SK-N-SH (cell line): ENCODE data around the gene DOCK4. TPM values are rescaled to one million over a fixed set of nuclear protein-coding genes. Genes with fewer than 3 reads are reported as not detected.

Experiments used
- CTCF ChIA-PET: fragments of 300-600, 350-600 bp; formaldehyde crosslinking; extraction: SDS; loops from one replicate; lab custom pipeline; 2021; lab: Yijun Ruan, JAX
- POLR2A ChIA-PET: fragments of 350-600 bp; sonication (Branson Sonifier 250); formaldehyde crosslinking; extraction: SDS; loops from one replicate; lab custom pipeline; 2020; ENCODE audit warnings: antibody characterized with exemption, inconsistent platforms; lab: Yijun Ruan, JAX
- DNase-seq: peaks from one replicate; pipeline ENCODE4 v3.0.0; 2012
- H2AFZ ChIP-seq: fragments of 200-600 bp; sonication (generic); 2 replicates; pipeline ENCODE4 v1.8.1; 2016; ENCODE audit warnings: antibody characterized with exemption, mild to moderate bottlenecking, low read depth
- H3F3A ChIP-seq: fragments of 200-600 bp; sonication (generic); replicated peaks from 2 replicates; pipeline ENCODE3; 2016; ENCODE audit warnings: antibody characterized with exemption, mild to moderate bottlenecking; ENCODE audit not compliant: insufficient read depth
- H3K27ac ChIP-seq, 2 experiments: fragments of 200-500 bp in 1 of 2; fragments of 200-600 bp in 1 of 2; sonication (Bioruptor generic) in 1 of 2; sonication (generic), shearing (Covaris generic) in 1 of 2; 2 replicates each; pipeline versions ENCODE4 v1.5.1 to v1.6.1; 2014 to 2016; ENCODE audit warnings: low read depth in 2 of 2, inconsistent platforms in 1 of 2, low read length in 1 of 2, mild to moderate bottlenecking in 1 of 2, mixed read lengths in 1 of 2
- H3K27me3 ChIP-seq: fragments of 200-600 bp; sonication (generic), shearing (Covaris generic); 2 replicates; pipeline ENCODE4 v1.6.1; 2016; ENCODE audit warnings: mixed run types; ENCODE audit not compliant: insufficient read depth
- H3K36me3 ChIP-seq, 2 experiments: fragments of 200-500 bp in 1 of 2; fragments of 200-600 bp in 1 of 2; sonication (Bioruptor generic) in 1 of 2; sonication (generic) in 1 of 2; replicated peaks in 1 of 2; 2 replicates each; pipeline versions ENCODE3 to v1.5.1; 2014 to 2016; ENCODE audit warnings: low read length in 1 of 2, mild to moderate bottlenecking in 1 of 2; ENCODE audit not compliant: insufficient read depth in 2 of 2, control insufficient read depth in 1 of 2
- H3K4me1 ChIP-seq, 2 experiments: fragments of 200-500 bp in 1 of 2; fragments of 200-600 bp in 1 of 2; sonication (Bioruptor generic) in 1 of 2; sonication (generic), shearing (Covaris generic) in 1 of 2; 2 replicates each; pipeline versions ENCODE4 v1.5.1 to v1.6.1; 2014 to 2016; ENCODE audit warnings: low read depth in 1 of 2, low read length in 1 of 2, mixed run types in 1 of 2; ENCODE audit not compliant: insufficient read depth in 2 of 2, control insufficient read depth in 1 of 2
- H3K4me2 ChIP-seq: fragments of 200-600 bp; sonication (generic), shearing (Covaris generic); 2 replicates; pipeline ENCODE4 v1.6.1; 2017; ENCODE audit warnings: mixed run types
- H3K4me3 ChIP-seq, 2 experiments: fragments of 200-500 bp in 1 of 2; fragments of 200-600 bp in 1 of 2; sonication (Bioruptor generic) in 1 of 2; sonication (generic), shearing (Covaris generic) in 1 of 2; 2 replicates each; pipeline versions ENCODE4 v1.5.1 to v1.8.1; 2014 to 2016; ENCODE audit warnings: low read depth in 2 of 2, inconsistent platforms in 1 of 2, low read length in 1 of 2, mild to moderate bottlenecking in 1 of 2, mixed read lengths in 1 of 2, moderate library complexity in 1 of 2
- H3K79me2 ChIP-seq: fragments of 200-600 bp; sonication (generic); 2 replicates; pipeline ENCODE4 v1.8.1; 2017; ENCODE audit warnings: mild to moderate bottlenecking; ENCODE audit not compliant: insufficient read depth
- H3K9ac ChIP-seq: fragments of 200-600 bp; sonication (generic); 2 replicates; pipeline ENCODE4 v1.6.1; 2017; ENCODE audit warnings: mixed run types
- H3K9me2 ChIP-seq: fragments of 200-600 bp; sonication (generic); 2 replicates; pipeline ENCODE4 v1.6.1; 2017; ENCODE audit warnings: mixed run types
- H3K9me3 ChIP-seq: fragments of 200-600 bp; sonication (generic); 2 replicates; pipeline ENCODE4 v1.6.1; 2017; ENCODE audit warnings: mixed run types, mild to moderate bottlenecking, moderate library complexity
- H4K20me1 ChIP-seq: fragments of 200-600 bp; sonication (generic); 2 replicates; pipeline ENCODE4 v1.6.1; 2017; ENCODE audit warnings: mild to moderate bottlenecking, mixed run types; ENCODE audit not compliant: insufficient read depth
- CHD2 ChIP-seq: fragments of 150-350 bp; IDR thresholded peaks from 2 replicates; pipeline ENCODE4 v1.6.1; 2018; ENCODE audit warnings: low read length; ENCODE audit not compliant: partially characterized antibody
- CTCF ChIP-seq: fragments of 200-600 bp; sonication (generic); IDR thresholded peaks from 2 replicates; pipeline ENCODE4 v1.6.1; 2017; ENCODE audit warnings: antibody characterized with exemption, mild to moderate bottlenecking, moderate library complexity
- EP300 ChIP-seq, 2 experiments: IDR thresholded peaks; 2 replicates each; pipeline versions ENCODE4 v1.4.0 to v1.6.1; 2012; ENCODE audit warnings: borderline replicate concordance in 1 of 2, low read depth in 1 of 2, low read length in 1 of 2
- IRF3 ChIP-seq: fragments of 150-350 bp; IDR thresholded peaks from 2 replicates; pipeline ENCODE4 v1.6.1; 2016; ENCODE audit warnings: mild to moderate bottlenecking, low read depth, low read length
- JUND ChIP-seq: IDR thresholded peaks from 2 replicates; pipeline ENCODE4 v1.4.0; 2012
- MXI1 ChIP-seq: IDR thresholded peaks from 2 replicates; pipeline ENCODE4 v1.6.1; 2012; ENCODE audit warnings: mild to moderate bottlenecking, low read depth, low read length, improper control_type of control experiment
- NRF1 ChIP-seq: IDR thresholded peaks from 2 replicates; pipeline ENCODE4 v1.6.1; 2012; ENCODE audit warnings: low read depth, mild to moderate bottlenecking, low read length
- PBX3 ChIP-seq: IDR thresholded peaks from 2 replicates; pipeline ENCODE4; 2012
- RAD21 ChIP-seq: IDR thresholded peaks from 2 replicates; pipeline ENCODE4 v1.6.1; 2012; ENCODE audit warnings: mild to moderate bottlenecking, low read length
- SIN3A ChIP-seq: IDR thresholded peaks from 2 replicates; pipeline ENCODE4 v1.6.1; 2012; ENCODE audit warnings: low read depth, mild to moderate bottlenecking, low read length, moderate library complexity, borderline replicate concordance
- SMC3 ChIP-seq: IDR thresholded peaks from 2 replicates; pipeline ENCODE4 v1.6.1; 2012; ENCODE audit warnings: low read depth, low read length, improper control_type of control experiment
- TAF1 ChIP-seq: IDR thresholded peaks from 2 replicates; pipeline ENCODE4 v1.6.1; 2012; ENCODE audit warnings: low read depth, mild to moderate bottlenecking, low read length, moderate library complexity, borderline replicate concordance
- TCF12 ChIP-seq: IDR thresholded peaks from 2 replicates; pipeline ENCODE4 v1.4.0; 2012
- WGBS: methylation state at CpG from one replicate; pipeline ENCODE4 v1.1.6; 2017; ENCODE audit warnings: low lambda C conversion rate; 5-methylcytosine and 5-hydroxymethylcytosine counted together
- polyA plus RNA-seq, 3 experiments: library from polyadenylated mRNA; depleted of rRNA; stranded (reverse); fragments of >200 nt; gene quantifications; 2 replicates each; pipeline ENCODE4 v1.2.3, GENCODE V29; 2012
- TF ChIP-seq, protein P1 (sequence below): IDR thresholded peaks from 2 replicates; pipeline ENCODE4 v1.4.0; 2012; ENCODE audit warnings: low read depth
- TF ChIP-seq, protein P2 (sequence below): IDR thresholded peaks from 2 replicates; pipeline ENCODE4 v1.4.0; 2012; ENCODE audit warnings: low read depth, borderline replicate concordance

The DOCK4 gene
- polyA plus RNA-seq, 1 of the 3 experiments (the other 2 are of a cell fraction): 8.5 TPM

- TF ChIP-seq, protein P1, sequence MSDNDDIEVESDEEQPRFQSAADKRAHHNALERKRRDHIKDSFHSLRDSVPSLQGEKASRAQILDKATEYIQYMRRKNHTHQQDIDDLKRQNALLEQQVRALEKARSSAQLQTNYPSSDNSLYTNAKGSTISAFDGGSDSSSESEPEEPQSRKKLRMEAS: no peak
- TF ChIP-seq CHD2 (no peak), TAF1 (no peak)
Observed at GRCh38 chr7:111753968-111754367, 452.2 kb downstream of the DOCK4 start (continued).

DNA sequence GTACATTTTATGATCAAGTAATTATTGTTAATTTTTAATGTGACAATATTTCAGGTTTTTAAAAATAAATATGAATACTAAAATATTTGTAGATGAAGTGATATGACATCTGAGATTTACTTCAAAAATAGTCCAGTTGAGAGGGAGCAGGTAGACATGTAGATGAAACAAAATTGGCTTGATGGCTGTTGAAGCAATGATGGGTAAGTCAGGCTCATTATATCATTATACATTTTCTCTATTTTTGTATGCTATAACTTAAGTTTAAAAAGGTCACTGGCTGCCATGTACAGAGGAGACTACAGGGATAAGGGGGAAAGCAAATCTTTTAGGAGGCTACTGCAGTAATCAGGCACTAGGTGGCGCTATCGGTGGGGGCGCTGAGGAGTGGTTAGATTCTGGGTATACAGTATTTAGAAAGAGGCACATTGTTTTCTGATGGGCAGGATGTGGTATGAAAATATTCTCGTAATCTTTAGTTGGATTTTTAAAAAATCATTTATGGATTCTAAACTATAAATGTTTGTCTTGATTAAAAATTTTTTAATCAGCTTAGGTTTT, 454.1 kb downstream of the DOCK4 start:
- Histone ChIP-seq H3K4me1 (peaks cover 0 to 10% of the 10 kb centered on the region in 2 experiments; a peak in 2 of 4 replicates), H2AFZ (no peak overlapping the region), H3K27ac (no peak overlapping the region), H3K9me2 (no peaks in the 10 kb centered on the region), H3F3A (no peaks in the 10 kb centered on the region), H3K36me3 (peaks cover 0 to 17% of the 10 kb centered on the region in 2 experiments), H3K27me3 (no peaks in the 10 kb centered on the region), H3K9ac (no peak overlapping the region), H3K9me3 (no peaks in the 10 kb centered on the region), H4K20me1 (no peaks in the 10 kb centered on the region), H3K4me2 (no peak overlapping the region), H3K4me3 (peak overlapping the region in 1 of 2 experiments; percentile 28; a peak in 1 of 4 replicates), H3K79me2 (no peaks in the 10 kb centered on the region)
- POLR2A ChIA-PET: no interaction called here
- TF ChIP-seq SIN3A (no peak), RAD21 (peak; percentile 78), CTCF (peak; percentile 100), SMC3 (peak; percentile 73), TCF12 (no peak)
- WGBS: 29% methylated on average over 4 of the region's 4 CpGs
- DNase-seq: peak; percentile 72
- CTCF ChIA-PET: interaction anchor here (0.6 to 9.0 kb wide), 27 partner anchors 8 to 788 kb away, joined by 3 to 129 read pairs (median 5); partner anchors contain the start of gene DOCK4

DNA sequence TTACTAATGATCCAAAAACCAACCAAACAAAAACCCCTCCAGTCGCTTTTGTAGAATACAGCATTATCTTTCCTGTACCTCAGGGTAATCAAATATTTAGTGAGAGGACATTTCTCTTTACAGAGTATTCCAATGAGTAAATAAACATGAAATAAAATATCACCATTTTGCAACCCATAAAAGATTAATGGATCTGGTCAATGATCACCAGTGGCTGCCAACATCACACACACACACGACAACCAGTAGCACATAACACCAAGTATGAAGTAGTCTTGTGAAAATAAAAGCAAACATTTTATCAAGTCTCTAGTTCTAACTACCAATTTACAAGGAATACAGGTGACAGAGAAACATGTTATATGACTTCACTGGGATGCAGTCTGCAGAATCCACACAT, 455.3 kb downstream of the DOCK4 start:
- peaks cover 0 to 22% of the 10 kb centered on the region in 2 experiments for H3K36me3 ChIP-seq
- H3K4me2 ChIP-seq: no peak overlapping the region
- no peaks in the 10 kb centered on the region for H3K9me3 ChIP-seq
- no peaks in the 10 kb centered on the region for H4K20me1 ChIP-seq
- H3K4me1 ChIP-seq: peaks cover 0 to 10% of the 10 kb centered on the region in 2 experiments; a peak in 2 of 4 replicates
- no peak overlapping the region for H3K27ac ChIP-seq
- no peaks in the 10 kb centered on the region for H3F3A ChIP-seq
- ChIA-PET CTCF (interaction anchor here (0.6 to 3.3 kb wide), 9 partner anchors 9 to 744 kb away, joined by 3 to 20 read pairs (median 3); no protein-coding TSS in a partner anchor), POLR2A (no interaction called here)
- no peak overlapping the region for H3K9ac ChIP-seq
- no peak for DNase-seq
- H3K4me3 ChIP-seq: no peak overlapping the region
- 94% methylated on average over 2 of the region's 2 CpGs for WGBS
- H2AFZ ChIP-seq: no peak overlapping the region
- H3K79me2 ChIP-seq: no peaks in the 10 kb centered on the region
- H3K27me3 ChIP-seq: no peaks in the 10 kb centered on the region
- H3K9me2 ChIP-seq: no peaks in the 10 kb centered on the region
- TF ChIP-seq CTCF (no peak), NRF1 (no peak), SIN3A (no peak), RAD21 (no peak), TAF1 (no peak), IRF3 (no peak), PBX3 (no peak), JUND (no peak), EP300 (IDR thresholded peaks at IDR 0.05; ENCODE audit: borderline replicate concordance in 1 of 2, low read depth in 1 of 2, low read length in 1 of 2) (no peak), MXI1 (no peak), CHD2 (no peak)
- TF ChIP-seq, protein P2, sequence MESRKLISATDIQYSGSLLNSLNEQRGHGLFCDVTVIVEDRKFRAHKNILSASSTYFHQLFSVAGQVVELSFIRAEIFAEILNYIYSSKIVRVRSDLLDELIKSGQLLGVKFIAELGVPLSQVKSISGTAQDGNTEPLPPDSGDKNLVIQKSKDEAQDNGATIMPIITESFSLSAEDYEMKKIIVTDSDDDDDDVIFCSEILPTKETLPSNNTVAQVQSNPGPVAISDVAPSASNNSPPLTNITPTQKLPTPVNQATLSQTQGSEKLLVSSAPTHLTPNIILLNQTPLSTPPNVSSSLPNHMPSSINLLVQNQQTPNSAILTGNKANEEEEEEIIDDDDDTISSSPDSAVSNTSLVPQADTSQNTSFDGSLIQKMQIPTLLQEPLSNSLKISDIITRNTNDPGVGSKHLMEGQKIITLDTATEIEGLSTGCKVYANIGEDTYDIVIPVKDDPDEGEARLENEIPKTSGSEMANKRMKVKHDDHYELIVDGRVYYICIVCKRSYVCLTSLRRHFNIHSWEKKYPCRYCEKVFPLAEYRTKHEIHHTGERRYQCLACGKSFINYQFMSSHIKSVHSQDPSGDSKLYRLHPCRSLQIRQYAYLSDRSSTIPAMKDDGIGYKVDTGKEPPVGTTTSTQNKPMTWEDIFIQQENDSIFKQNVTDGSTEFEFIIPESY: no peak
